NOMO-1 treated with DMSO at 0.1 percent for 48 hours (cell line): ENCODE measurements around the gene ZNF768.
"Not testable (repeated sequence)": the region's sequence is repeated elsewhere in the genome, so short reads cannot be mapped to it uniquely, and the experiment has no call there.

Experiments
- DNase-seq: peaks from one replicate; lab custom pipeline; 2025; ENCODE audit not compliant: unreplicated experiment; lab: John Stamatoyannopoulos, UW

Gene ZNF768

GRCh38 chr16:30556125-30556473 lies 29.7 kb upstream of the ZNF768 start:
- DNase-seq, result no peak

GRCh38 chr16:30555315-30556124 lies 29.2 kb upstream of the ZNF768 start:
- no peak for DNase-seq

GRCh38 chr16:30554557-30555314 lies 28.4 kb upstream of the ZNF768 start:
- no peak for DNase-seq

GRCh38 chr16:30553393-30553899 lies 27.1 kb upstream of the ZNF768 start:
- no peak for DNase-seq

GRCh38 chr16:30552956-30553355 lies 26.6 kb upstream of the ZNF768 start:
- DNase-seq, result no peak

GRCh38 chr16:30551781-30552180 lies 25.4 kb upstream of the ZNF768 start:
- no peak for DNase-seq

GRCh38 chr16:30548416-30549253 lies 22.3 kb upstream of the ZNF768 start:
- DNase-seq, result no peak

GRCh38 chr16:30546115-30546514 lies 19.7 kb upstream of the ZNF768 start:
- peak; percentile 44 for DNase-seq

- no peak for DNase-seq
Observed at GRCh38 chr16:30543067-30543466, 16.7 kb upstream of the ZNF768 start.

GRCh38 chr16:30541502-30542329 lies 15.3 kb upstream of the ZNF768 start:
- no peak for DNase-seq

GRCh38 chr16:30540916-30541464 lies 14.6 kb upstream of the ZNF768 start:
- not testable (repeated sequence) for DNase-seq

GRCh38 chr16:30539986-30540526 lies 13.7 kb upstream of the ZNF768 start:
- not testable (repeated sequence) for DNase-seq

GRCh38 chr16:30539000-30539964 lies 12.9 kb upstream of the ZNF768 start:
- DNase-seq, result no peak

GRCh38 chr16:30536391-30537024 lies 10.1 kb upstream of the ZNF768 start:
- DNase-seq, result not testable (repeated sequence)

- DNase-seq, result peak; percentile 78
Observed at GRCh38 chr16:30535777-30536190, 9.4 kb upstream of the ZNF768 start.

- no peak for DNase-seq
Observed at GRCh38 chr16:30535106-30535776, 8.9 kb upstream of the ZNF768 start.

GRCh38 chr16:30534368-30535105 lies 8.2 kb upstream of the ZNF768 start, which contains the start of gene ZNF747:
TSS of gene ZNF747 (minus strand) at chr16:30534858. CDS start at chr16:30534679, 179 bp downstream.
- peak; percentile 71 for DNase-seq
